GM12801 (cell line): ENCODE results near the gene CADPS2.

Experiments used
- CTCF ChIP-seq: IDR thresholded peaks from one replicate; pipeline ENCODE4 v1.5.1; 2011; ENCODE audit warnings: control low read depth; ENCODE audit not compliant: insufficient read length; ENCODE audit errors: extremely low read depth

Gene CADPS2

GRCh38 chr7:122339145-122339904 is 546.9 kb downstream of the CADPS2 start:
- no peak for TF ChIP-seq CTCF

- TF ChIP-seq CTCF = no peak
These were observed 549.2 kb downstream of the CADPS2 start for GRCh38 chr7:122337011-122337410.

GRCh38 chr7:122329145-122329802 is 557.0 kb downstream of the CADPS2 start:
- TF ChIP-seq CTCF = no peak

GRCh38 chr7:122327969-122328368 is 558.3 kb downstream of the CADPS2 start:
- TF ChIP-seq CTCF = no peak

GRCh38 chr7:122316467-122317388 is 569.5 kb downstream of the CADPS2 start:
- TF ChIP-seq CTCF = no peak

GRCh38 chr7:122315507-122316466 is 570.5 kb downstream of the CADPS2 start:
- no peak for TF ChIP-seq CTCF
